Measurements from ENCODE around the gene ZSWIM3. TPM values are rescaled to one million over a fixed set of nuclear protein-coding genes. Genes with fewer than 3 reads are reported as not detected.

ZSWIM3 gene
- total RNA-seq, 2 donors from 2014 or later, result 3.0 to 6.1 TPM

- ATAC-seq (ENCODE audit: insufficient number of reproducible peaks, low FRiP score, low read depth) (no peak), DNase-seq (ENCODE audit: low spot score) (no peak)
- TF ChIP-seq CTCF (IDR thresholded peaks at IDR 0.05), result no peak
- Histone ChIP-seq H3K27me3 (replicated peaks; ENCODE audit: insufficient read depth) (no peaks in the 10 kb centered on the region), H3K36me3 (no peaks in the 10 kb centered on the region), H3K27ac (no peak overlapping the region), H3K4me3 (no peak overlapping the region), H3K4me1 (ENCODE audit: control insufficient read depth in 1 of 2, low read depth in 2 of 2) (peaks cover 6 to 15% of the 10 kb centered on the region in 2 donors), H3K9me3 (no peaks in the 10 kb centered on the region)
These were observed 69.9 kb downstream of the ZSWIM3 start for GRCh38 chr20:45927071-45927878.

Other genes with a start within 250 kb of the ZSWIM3 start
- not detected for gene WFDC10A, start 227.9 kb upstream of the ZSWIM3 start, total RNA-seq
- not detected for gene WFDC9, start 226.3 kb upstream of the ZSWIM3 start, total RNA-seq
- gene WFDC11, start 187.4 kb upstream of the ZSWIM3 start, total RNA-seq, result not detected
- gene WFDC13, start 155.6 kb upstream of the ZSWIM3 start, total RNA-seq, result not detected
- gene WFDC10B, start 152.6 kb upstream of the ZSWIM3 start, total RNA-seq, result not detected
- not detected for gene SPINT4, start 135.3 kb upstream of the ZSWIM3 start, total RNA-seq
- not detected for gene WFDC3, start 65.7 kb upstream of the ZSWIM3 start, total RNA-seq
- 10 to 100 TPM; 15.3 to 31.4 TPM for gene DNTTIP1, start 65.7 kb upstream of the ZSWIM3 start, total RNA-seq
- not detected for gene UBE2C, start 45.0 kb upstream of the ZSWIM3 start, total RNA-seq
- not detected for gene TNNC2, start 30.3 kb upstream of the ZSWIM3 start, total RNA-seq
- gene SNX21, start 23.8 kb upstream of the ZSWIM3 start, total RNA-seq, result 100 to 1,000 TPM in 1 of 2 donors, 10 to 100 TPM in 1; 78.2 to 133 TPM
- 10 to 100 TPM; 20.5 to 45.2 TPM for gene ACOT8, start 222 bp upstream of the ZSWIM3 start, total RNA-seq
- 1 to 10 TPM; 6.4 to 7.4 TPM for gene ZSWIM1, start 23.6 kb downstream of the ZSWIM3 start, total RNA-seq
- gene SPATA25, start 30.0 kb downstream of the ZSWIM3 start, total RNA-seq, result 10 to 100 TPM; 16.6 to 16.7 TPM
- gene NEURL2, start 33.6 kb downstream of the ZSWIM3 start, total RNA-seq, result 10 to 100 TPM; 19.7 to 78.7 TPM
- 100 to 1,000 TPM in 1 of 2 donors, 10 to 100 TPM in 1; 73.7 to 109 TPM for gene CTSA, start 33.7 kb downstream of the ZSWIM3 start, total RNA-seq
- gene PLTP, start 54.5 kb downstream of the ZSWIM3 start, total RNA-seq, result 100 to 1,000 TPM; 182 to 637 TPM
- gene PCIF1, start 77.1 kb downstream of the ZSWIM3 start, total RNA-seq, result 10 to 100 TPM; 22.6 to 34.7 TPM
- gene ZNF335, start 114.6 kb downstream of the ZSWIM3 start, total RNA-seq, result 10 to 100 TPM; 28.8 to 30.1 TPM
- gene MMP9, start 151.3 kb downstream of the ZSWIM3 start, total RNA-seq, result 1 to 10 TPM in 1 of 2 donors, not detected in 1; 3.7 TPM
- not detected for gene SLC12A5, start 171.6 kb downstream of the ZSWIM3 start, total RNA-seq
- gene NCOA5, start 232.3 kb downstream of the ZSWIM3 start, total RNA-seq, result 10 to 100 TPM; 23.7 to 28.6 TPM